Astrocyte of the cerebellum (primary cell): ENCODE measurements around the gene KRT36.

ENCODE experiments used
- DNase-seq: peaks from one replicate; pipeline ENCODE4 v3.0.0-alpha.2; 2011; ENCODE audit warnings: low read depth
- H3K4me3 ChIP-seq: 2 replicates; pipeline ENCODE4 v1.5.1; 2011; ENCODE audit warnings: mild to moderate bottlenecking, low read depth, low read length, moderate library complexity
- in situ Hi-C: cut with HindIII; loops from 2 replicates; pipeline ENCODE4 v1.10.0; 2017; ENCODE audit warnings: low sequenced_read_pairs
- TF ChIP-seq, protein P1 (sequence below): IDR thresholded peaks from 2 replicates; pipeline ENCODE4 v1.5.1; 2012; ENCODE audit warnings: low read length, low read depth, moderate library complexity, mild to moderate bottlenecking; ENCODE audit errors: missing control alignments

Gene KRT36

DNA sequence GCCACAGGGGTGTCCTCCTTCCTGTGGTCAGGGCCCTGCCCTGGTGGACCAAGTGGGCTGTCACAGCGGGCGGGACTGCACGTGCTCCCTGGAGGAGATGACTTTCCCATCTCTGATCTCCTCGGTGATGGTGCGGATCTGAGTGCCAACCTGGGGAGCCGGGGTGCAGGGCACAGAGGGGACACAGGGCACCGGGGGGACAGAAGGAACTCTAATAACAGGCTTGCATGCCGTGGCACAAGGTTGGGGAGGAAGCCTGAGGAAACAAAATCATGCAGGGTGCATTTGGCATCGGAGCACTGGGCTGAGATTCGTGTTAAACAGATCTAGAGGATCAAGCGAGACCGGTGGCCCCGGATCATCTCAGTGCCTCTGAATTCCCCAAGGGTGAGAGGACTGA lies 3.4 kb downstream of the KRT36 start:
- in situ Hi-C loops, result no loop called here
- TF ChIP-seq, protein P1, sequence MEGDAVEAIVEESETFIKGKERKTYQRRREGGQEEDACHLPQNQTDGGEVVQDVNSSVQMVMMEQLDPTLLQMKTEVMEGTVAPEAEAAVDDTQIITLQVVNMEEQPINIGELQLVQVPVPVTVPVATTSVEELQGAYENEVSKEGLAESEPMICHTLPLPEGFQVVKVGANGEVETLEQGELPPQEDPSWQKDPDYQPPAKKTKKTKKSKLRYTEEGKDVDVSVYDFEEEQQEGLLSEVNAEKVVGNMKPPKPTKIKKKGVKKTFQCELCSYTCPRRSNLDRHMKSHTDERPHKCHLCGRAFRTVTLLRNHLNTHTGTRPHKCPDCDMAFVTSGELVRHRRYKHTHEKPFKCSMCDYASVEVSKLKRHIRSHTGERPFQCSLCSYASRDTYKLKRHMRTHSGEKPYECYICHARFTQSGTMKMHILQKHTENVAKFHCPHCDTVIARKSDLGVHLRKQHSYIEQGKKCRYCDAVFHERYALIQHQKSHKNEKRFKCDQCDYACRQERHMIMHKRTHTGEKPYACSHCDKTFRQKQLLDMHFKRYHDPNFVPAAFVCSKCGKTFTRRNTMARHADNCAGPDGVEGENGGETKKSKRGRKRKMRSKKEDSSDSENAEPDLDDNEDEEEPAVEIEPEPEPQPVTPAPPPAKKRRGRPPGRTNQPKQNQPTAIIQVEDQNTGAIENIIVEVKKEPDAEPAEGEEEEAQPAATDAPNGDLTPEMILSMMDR, result no peak

DNA sequence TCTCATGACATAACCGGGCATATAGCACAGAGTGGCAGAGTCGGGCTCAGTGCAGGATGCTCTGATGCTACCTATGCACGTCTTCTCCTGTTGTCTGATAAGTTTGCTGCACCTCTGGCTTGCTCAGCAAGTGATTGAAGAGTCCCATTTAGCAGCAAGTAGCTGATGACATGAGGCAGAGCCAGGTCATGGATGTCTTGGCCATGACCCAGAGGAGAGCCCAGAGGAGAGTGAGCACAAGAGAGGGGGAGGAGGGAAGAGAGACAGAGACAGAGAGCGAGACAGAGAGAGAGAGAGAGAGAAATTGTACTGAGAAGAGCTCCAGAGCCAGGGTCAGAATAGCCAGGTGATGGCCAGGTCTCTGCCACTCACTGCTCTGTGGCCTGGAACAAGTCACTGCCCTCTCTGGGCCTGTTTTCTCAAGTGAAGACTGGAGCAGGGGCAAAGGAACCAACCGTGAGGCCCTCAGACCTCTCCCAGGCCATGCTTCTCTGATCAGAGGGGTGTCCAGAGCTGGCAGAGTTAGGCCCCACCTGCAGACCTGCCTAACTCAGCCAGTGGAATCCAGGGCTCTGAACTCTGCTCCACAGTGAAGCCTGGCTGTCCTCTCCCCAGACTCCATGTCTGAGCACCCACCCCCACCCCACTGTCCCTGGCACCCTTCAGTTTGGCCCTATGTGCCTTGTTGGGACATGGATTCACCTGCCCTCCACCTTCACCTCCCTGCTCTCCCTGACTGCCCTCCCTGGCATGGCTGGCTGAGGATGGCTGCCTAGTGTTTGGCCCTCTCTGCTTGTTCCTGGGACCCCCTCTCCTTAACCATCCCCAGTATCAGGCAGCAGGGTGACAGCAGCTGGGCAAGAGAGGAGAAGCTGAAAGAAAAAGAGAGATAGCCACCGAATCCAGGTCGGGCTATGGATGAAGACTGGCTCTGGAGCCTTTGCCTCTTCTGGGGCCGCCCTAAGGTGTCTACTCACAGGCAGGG lies 4.5 kb downstream of the KRT36 start:
- H3K4me3 ChIP-seq, result no peak overlapping the region
- TF ChIP-seq, protein P1, result no peak
- DNase-seq, result no peak
- in situ Hi-C loops, result no loop called here

More for the DNA sequence above, 3.4 kb downstream of the KRT36 start:
- DNase-seq, result no peak
- no peak overlapping the region for H3K4me3 ChIP-seq

- no peak for DNase-seq
- H3K4me3 ChIP-seq, result no peak overlapping the region
- in situ Hi-C loops, result no loop called here
- TF ChIP-seq, protein P1, result no peak
These were observed 5.5 kb downstream of the KRT36 start for GRCh38 chr17:41483991-41484826.

- DNase-seq, result no peak
- no peak overlapping the region for H3K4me3 ChIP-seq
- TF ChIP-seq, protein P1, result no peak
- in situ Hi-C loops, result no loop called here
These were observed 6.2 kb downstream of the KRT36 start for GRCh38 chr17:41483531-41483930.

DNA sequence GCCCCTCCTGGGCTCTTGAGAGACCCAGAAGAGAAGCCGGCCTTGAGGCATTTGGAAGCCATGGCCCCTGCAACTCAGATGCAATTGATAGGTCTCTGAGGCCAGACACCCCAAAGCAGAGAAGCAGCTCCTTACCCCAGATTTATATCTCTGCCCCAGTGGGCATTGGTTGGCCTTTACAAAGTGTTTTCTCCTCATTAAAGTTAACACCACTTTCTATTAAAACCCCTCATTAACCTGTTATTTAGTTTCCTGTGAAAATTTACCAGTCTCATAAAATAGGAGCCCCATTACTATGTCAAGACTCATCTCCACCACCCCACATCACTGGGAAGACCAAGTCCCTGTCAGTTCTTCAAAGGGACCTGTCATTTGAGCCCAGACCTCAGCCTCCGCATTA lies 8.7 kb downstream of the KRT36 start, which contains the start of gene KRT35:
TSS of gene KRT35 (minus strand) at position 116 of the 400 bp plus-strand sequence. CDS start at position 62, 54 bp downstream.
- no peak for DNase-seq
- TF ChIP-seq, protein P1, result no peak
- no peak within 1 kb of the TSS for H3K4me3 ChIP-seq
- in situ Hi-C loops, result no loop called here

GRCh38 chr17:41480581-41480980 lies 9.1 kb downstream of the KRT36 start:
- in situ Hi-C loops, result no loop called here
- H3K4me3 ChIP-seq, result no peak overlapping the region
- TF ChIP-seq, protein P1, result no peak
- no peak for DNase-seq
